Ovary (tissue), 3 donors: Measurements from ENCODE around the gene CPNE4.

Experiments
- CTCF ChIP-seq, 3 donors: fragments of 450-650 bp in 2 of 3; fragments of 200-600 bp in 1 of 3; IDR thresholded peaks; one replicate each; pipeline versions ENCODE4 v1.5.1 to v1.8.0; 2016 to 2022; ENCODE audit warnings: antibody characterized with exemption in 3 of 3, mild to moderate bottlenecking in 1 of 3
- EP300 ChIP-seq: sonication (generic); formaldehyde crosslinking; IDR thresholded peaks from one replicate; pipeline ENCODE4 v1.6.1; 2017; ENCODE audit warnings: antibody characterized with exemption
- POLR2A ChIP-seq: fragments of 450-650 bp; IDR thresholded peaks from one replicate; pipeline ENCODE4 v1.6.1; 2017; ENCODE audit warnings: antibody characterized with exemption, mild to moderate bottlenecking, moderate library complexity
- donor health status: DM: no; HTN: no; CAD: no.

- no peak for TF ChIP-seq CTCF (IDR thresholded peaks at IDR 0.05)
- no peak for TF ChIP-seq POLR2A
- TF ChIP-seq EP300, result no peak
These were observed 479.4 kb downstream of the CPNE4 start for GRCh38 chr3:131555456-131555855.
